ENCODE results near the gene TSR2.
A peak's percentile ranks its signal among the peaks of the same experiment; 100 is the strongest.

TSR2 gene

GRCh38 chrX:54452920-54453319 lies 12.7 kb downstream of the TSR2 start:
- CTCF ChIA-PET: interaction anchor here (0.6 kb wide), 1 partner anchor 10 kb away, joined by 4 read pairs; no protein-coding TSS in a partner anchor
- Histone ChIP-seq H3K9me3 (ENCODE audit: control insufficient read depth, insufficient read depth, low read depth, low read length) (no peaks in the 10 kb centered on the region), H3K36me3 (ENCODE audit: control insufficient read depth in 2 of 2, insufficient read depth in 1 of 2, low read length in 2 of 2) (peaks cover 12 to 60% of the 10 kb centered on the region in 2 experiments; a peak in 2 of 3 replicates), H3K4me1 (ENCODE audit: control insufficient read depth, insufficient read depth, low read length) (no peaks in the 10 kb centered on the region), H3K4me3 (ENCODE audit: low read depth, low read length) (no peak overlapping the region), H3K27ac (ENCODE audit: extremely low read depth, low read depth, low read length) (no peak overlapping the region)
- POLR2A ChIA-PET: no interaction called here
- peak; percentile 48; the same call in 1 of the 2 replicates for TF ChIP-seq CTCF (tag by site-specific recombination; IDR thresholded peaks at IDR 0.05)
- peak; percentile 28; the same call in 1 of the 2 replicates for TF ChIP-seq PRDM1 (tag by site-specific recombination; IDR thresholded peaks at IDR 0.05)
- TF ChIP-seq SCRT1 (tag by site-specific recombination; IDR thresholded peaks at IDR 0.05; ENCODE audit: borderline replicate concordance): no peak
- TF ChIP-seq ZSCAN5A (tag by site-specific recombination; IDR thresholded peaks at IDR 0.05): no peak
- peak; percentile 7; the same call in 1 of the 2 replicates for TF ChIP-seq ZNF654 (tag by site-specific recombination; IDR thresholded peaks at IDR 0.05; ENCODE audit: low read depth)

GRCh38 chrX:54470054-54470760 lies 30.0 kb downstream of the TSR2 start:
- H3K4me3 ChIP-seq (ENCODE audit: low read depth, low read length): no peak overlapping the region
- H3K4me1 ChIP-seq (ENCODE audit: control insufficient read depth, insufficient read depth, low read length): no peaks in the 10 kb centered on the region
- CTCF ChIA-PET: interaction anchor here (0.6 kb wide), 1 partner anchor 63 kb away, joined by 4 read pairs; no protein-coding TSS in a partner anchor
- no peak overlapping the region for H3K27ac ChIP-seq (ENCODE audit: extremely low read depth, low read depth, low read length)
- H3K36me3 ChIP-seq (ENCODE audit: control insufficient read depth in 2 of 2, insufficient read depth in 1 of 2, low read length in 2 of 2): peaks cover 9 to 47% of the 10 kb centered on the region in 2 experiments; a peak in 2 of 3 replicates
- TF ChIP-seq HOXA7 (CRISPR knock-in tag; IDR thresholded peaks at IDR 0.05; ENCODE audit: borderline replicate concordance): no peak
- TF ChIP-seq ZNF391 (tag by site-specific recombination; IDR thresholded peaks at IDR 0.05; ENCODE audit: borderline replicate concordance, low read depth): no peak
- TF ChIP-seq ZNF366 (tag by site-specific recombination; conservative IDR thresholded peaks at IDR 0.05): no peak
- no peak for TF ChIP-seq ZNF354C (tag by site-specific recombination; IDR thresholded peaks at IDR 0.05; ENCODE audit: borderline replicate concordance, low read depth)
- TF ChIP-seq ZNF629 (tag by site-specific recombination; IDR thresholded peaks at IDR 0.05): no peak
- TF ChIP-seq ZNF133 (tag by site-specific recombination; IDR thresholded peaks at IDR 0.05): no peak
- no peak for TF ChIP-seq ZNF248 (tag by site-specific recombination; IDR thresholded peaks at IDR 0.05)
- TF ChIP-seq ZNF10 (tag by site-specific recombination; IDR thresholded peaks at IDR 0.05): no peak
- no peak for TF ChIP-seq ZSCAN4 (tag by site-specific recombination; IDR thresholded peaks at IDR 0.05)
- no peak for TF ChIP-seq ZIC2 (tag by site-specific recombination; IDR thresholded peaks at IDR 0.05)
- no peak for TF ChIP-seq ZBTB44 (tag by site-specific recombination; IDR thresholded peaks at IDR 0.05)
- TF ChIP-seq ZNF169 (tag by site-specific recombination; IDR thresholded peaks at IDR 0.05): no peak
- TF ChIP-seq ZNF175 (tag by site-specific recombination; IDR thresholded peaks at IDR 0.05): no peak
- no peak for TF ChIP-seq GLIS2 (tag by site-specific recombination; IDR thresholded peaks at IDR 0.05)
- no peak for TF ChIP-seq ZNF701 (tag by site-specific recombination; IDR thresholded peaks at IDR 0.05)
- TF ChIP-seq KLF16 (tag by site-specific recombination; IDR thresholded peaks at IDR 0.05): no peak
- TF ChIP-seq ZNF776 (tag by site-specific recombination; IDR thresholded peaks at IDR 0.05; ENCODE audit: borderline replicate concordance): no peak
- H3K9me3 ChIP-seq (ENCODE audit: control insufficient read depth, insufficient read depth, low read depth, low read length): no peaks in the 10 kb centered on the region; the same call in 1 of the 2 replicates
- POLR2A ChIA-PET: interaction anchor here (0.7 kb wide), 1 partner anchor 89 kb away, joined by 3 read pairs; no protein-coding TSS in a partner anchor
